Epidermal melanocyte (primary cell): ENCODE measurements around the gene TTLL9.
A peak's percentile ranks its signal among the peaks of the same experiment; 100 is the strongest.

Source experiments
- DNase-seq: peaks from one replicate; pipeline ENCODE4 v3.0.0; 2011; ENCODE audit warnings: low spot score; ENCODE audit not compliant: insufficient read length

TTLL9 gene

DNA sequence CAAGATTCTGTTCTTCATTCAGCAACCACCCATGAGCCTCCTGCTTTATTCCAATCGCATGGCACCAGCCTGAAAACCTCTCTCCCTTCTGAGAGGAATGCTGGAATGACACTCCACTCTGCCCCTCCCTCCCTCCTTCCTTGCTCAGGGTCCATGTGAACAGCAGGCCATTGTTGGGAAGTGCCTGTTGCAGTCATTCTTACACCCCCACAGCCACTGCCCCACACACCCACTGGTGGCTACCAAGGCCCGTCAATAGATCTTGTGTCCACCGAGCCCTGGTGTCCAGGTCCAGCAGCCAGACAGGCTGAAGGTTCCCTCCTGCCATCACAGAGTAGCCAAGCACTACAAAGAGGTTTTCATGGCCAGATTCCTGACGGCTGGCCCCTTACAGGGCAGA lies 74.9 kb downstream of the TTLL9 start:
- no peak for DNase-seq

DNA sequence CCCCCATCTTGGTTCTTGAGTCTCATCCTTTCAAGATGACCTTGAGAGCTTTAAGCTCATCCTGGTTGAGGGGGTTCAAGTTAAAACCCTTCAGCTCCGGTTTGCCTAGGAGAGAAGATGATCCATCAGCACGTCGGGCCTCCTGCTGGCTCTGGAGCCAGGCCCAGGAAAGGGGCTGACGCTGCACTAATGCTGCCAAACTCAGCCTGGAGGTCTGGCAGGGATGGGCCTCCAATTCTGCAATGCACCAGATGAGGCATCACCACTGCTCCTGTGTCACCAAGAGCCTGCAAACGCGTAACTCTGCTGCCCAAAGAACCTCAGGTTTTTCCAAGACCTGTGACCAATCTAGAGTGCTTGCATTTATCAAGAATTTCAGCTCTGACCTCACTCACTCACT lies 75.4 kb downstream of the TTLL9 start:
- no peak for DNase-seq

DNA sequence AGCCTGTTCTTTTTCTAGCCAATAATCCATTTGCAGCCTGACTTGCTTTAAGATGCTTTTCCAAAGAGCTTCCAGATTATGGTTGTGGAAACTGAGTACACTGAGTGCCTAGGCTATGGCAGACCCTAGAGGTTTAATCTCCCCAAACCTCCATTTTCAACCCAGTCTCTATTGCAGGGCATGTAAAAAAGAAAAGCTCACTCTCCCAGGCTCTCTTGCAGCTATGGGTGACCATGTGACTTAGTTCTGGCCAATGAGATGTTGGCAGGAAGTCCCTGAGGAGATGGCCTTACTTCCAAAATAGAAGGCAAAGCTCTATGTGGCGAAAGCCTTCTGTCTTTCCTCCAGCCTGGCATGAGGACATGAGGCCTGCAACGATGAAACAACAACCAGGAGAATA lies 77.6 kb downstream of the TTLL9 start:
- no peak for DNase-seq

DNA sequence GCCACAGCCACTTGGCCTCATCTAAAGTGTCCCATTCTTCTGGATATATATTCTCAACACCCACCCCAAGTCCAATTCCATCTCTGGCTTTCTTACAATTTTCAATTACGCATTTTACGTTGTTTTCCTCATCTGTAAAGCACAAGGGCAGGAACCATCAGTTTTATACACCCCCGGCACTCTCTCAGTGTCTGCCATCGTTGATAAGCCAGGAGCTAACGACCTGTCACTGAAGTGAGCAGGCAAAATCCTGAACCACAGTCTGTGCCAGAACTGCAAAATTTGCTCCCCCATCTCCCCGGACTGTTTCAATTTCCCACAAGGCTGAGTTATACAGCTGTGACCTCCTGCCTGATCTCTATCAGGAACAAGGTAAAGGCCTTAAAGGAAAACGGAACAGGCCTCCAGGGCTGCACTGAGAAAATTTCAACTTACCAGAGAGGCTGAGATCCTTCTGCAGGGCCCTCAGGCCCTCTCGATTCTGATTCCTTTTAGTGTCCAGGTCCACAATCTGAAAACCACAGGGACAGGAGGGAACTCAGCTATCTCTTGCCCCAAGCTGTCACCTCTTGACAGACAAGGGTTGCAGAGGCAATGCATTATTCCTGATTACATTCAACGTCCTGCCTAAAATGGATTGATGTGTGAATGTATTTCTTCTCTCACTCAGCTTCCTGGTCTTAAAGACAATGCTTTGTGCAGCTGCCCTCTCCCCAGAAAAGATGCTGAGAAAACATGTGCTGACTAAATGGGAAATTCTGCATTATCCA lies 79.6 kb downstream of the TTLL9 start:
- DNase-seq, result no peak

DNA sequence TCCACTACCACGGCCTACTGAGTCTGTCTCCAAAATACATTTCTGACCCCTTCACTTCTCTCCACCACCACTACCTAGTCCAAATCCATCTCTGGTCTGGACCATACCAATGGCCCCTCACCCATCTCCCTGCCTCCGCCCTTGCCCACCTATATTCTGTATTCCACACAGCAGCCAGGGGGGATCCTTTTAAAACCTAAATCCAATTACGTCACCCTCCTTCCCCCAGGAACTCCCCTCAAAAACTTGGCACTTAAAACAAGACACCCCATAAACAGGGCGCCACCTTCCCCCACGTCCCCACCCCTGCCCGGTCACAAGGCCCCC lies 80.7 kb downstream of the TTLL9 start:
- DNase-seq, result no peak

DNA sequence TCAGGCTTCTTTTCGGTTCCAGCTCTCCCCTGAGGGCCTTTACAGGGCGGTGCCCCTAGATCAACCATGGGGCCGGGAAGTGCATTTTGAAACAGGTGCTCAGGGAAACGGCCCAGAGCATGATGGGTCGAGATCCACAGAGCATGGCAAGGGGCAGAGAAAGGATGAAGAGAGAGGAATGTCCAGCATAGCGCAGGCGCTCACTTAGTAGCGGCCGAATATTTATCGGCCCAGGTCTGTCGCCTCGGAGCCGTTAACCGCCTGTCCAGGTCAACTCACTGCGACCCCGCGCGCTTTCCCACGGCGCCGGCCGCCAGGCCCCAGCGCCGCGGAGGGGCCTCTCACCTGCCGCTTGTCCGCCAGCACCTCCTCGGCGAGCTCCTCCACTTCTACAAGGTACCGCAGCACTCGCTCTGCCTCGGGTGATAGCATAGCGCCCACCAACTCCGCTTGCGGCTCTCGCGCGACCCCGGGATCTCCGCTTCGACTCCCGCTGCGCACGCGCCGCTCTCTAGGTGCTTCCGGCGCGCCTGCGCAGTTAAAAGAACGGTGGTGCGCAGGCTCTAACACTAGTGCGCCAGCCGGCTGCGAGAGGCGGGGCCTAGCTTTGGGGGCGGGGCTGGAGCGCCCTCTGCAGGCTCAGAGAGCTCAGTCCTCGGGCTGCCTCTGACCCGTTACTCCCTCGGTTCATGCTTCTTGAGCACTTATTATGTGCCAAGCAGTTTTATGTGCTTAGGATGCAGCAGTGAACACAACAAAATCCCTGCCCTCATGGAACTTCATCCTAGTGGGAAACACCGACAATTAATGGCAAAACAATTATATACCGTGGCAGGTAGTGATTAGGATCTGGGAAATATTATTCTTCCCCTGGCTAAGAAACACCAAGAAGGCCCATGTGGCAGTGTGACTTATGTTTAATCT lies 81.4 kb downstream of the TTLL9 start, which contains the start of gene PDRG1:
Gene PDRG1 (minus strand): TSS at position 517 of the 924 bp plus-strand sequence. CDS start 85 bp downstream, at position 432.
- peak; percentile 68 for DNase-seq

DNA sequence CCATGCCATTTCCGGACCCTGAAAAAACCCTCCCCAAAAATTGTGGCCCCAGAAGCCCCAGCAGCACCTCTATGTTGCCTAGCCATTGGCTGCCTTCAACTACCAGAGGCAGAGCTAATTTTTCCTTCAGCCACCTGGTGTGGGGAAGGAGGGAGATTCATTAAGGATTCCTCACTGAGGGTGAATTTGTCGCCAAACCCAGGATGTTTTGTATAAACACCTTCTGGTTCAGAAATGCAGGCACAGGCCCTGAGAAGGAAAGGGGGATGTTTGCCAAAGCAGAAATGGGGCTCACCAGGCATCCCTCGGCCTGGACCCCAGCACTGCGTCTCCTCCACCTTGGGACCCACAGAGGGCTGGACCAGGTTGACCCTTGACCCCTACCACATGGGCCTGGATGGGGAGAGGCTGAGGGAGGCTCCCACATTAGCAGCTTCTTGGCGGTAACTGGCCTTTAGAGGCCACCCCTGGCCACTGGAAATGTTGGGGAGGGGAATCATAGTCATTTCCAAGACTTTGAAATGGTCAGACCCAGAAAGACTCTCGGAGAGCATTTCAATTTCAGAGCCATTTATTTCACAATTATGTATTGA lies 83.2 kb downstream of the TTLL9 start:
- DNase-seq, result no peak

DNA sequence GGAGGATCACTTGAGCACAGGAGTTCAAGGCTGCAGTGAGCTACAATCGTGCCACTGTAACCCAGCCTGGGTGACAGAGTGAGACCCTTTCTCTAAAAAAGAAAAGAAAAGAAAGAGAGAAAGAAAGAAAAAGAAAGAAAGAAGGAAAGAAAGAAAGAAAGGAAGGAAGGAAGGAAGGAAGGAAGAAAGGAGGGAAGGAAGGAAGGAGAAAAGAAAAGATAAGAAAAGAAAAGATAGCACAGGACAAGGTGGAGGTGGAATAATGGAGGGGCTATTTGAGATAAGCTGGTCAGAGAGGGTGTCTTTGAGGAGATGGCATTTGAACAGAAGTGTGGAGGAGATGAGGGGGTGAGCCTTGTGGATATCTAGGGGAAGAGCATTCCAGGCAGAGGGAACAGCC lies 84.1 kb downstream of the TTLL9 start:
- no peak for DNase-seq

DNA sequence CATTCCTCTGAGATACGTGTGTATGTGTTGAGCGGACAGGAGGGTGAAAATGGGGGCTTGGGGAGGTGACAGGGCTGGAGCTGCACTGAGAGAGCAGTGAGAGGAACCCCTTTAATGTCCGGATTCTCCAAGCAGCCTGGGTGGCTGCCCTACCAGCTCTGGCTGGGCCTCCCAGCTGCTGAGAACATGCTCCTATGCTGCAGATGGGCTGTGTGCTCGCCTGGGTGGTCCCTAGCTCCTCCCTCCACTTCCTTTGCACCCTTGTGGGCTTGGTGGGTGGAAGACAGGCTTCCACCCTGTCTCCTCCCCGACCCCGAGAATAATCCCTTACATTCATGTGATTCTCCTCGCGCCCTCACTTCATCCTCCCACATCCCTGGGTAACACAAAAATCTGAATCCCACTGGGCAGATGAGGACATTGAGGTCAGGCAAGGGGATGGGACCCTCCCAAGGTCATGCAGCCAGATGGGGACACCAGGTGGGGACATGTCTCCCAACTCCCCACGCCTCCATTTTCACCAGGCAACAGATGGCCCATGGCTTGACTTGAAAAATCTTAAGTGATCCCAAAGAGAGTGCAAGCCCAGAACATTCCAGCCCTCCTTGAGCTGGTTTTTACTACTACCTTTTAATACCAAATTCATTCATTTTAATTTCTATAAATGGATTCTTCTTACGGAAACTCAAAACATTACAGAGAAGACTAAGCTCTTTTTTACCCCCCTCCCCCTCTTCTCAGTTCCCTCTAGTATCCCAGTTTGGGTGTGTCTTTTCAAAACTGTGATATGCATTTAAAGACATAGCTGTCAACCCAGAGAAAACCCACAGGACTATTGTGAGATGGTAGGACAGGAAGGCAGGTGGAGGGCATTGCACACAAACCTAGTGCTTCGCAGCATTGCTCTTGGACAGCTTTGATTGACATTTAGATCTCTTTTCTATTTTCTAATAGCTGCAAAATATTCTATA lies 86.4 kb downstream of the TTLL9 start:
- no peak for DNase-seq

DNA sequence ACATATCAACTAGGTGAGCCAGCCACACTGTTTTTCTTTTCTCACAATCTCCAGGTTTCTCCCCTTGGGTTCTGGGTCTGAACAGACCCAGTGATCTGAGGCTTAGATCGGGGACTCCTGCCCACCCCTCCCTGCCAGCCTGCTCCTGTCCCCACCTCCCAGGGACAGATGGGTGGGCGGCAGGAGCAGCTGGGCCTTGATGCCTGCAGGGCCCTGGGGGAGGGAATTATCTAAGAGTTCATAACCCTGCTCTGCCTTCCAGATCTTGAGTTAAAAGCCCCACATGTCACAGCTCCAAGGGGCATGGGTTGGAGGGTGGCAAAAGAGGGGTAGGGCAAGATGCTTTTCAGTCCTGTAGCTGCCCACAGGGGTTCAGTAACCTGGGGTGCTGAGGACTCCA lies 92.3 kb downstream of the TTLL9 start:
- DNase-seq, result no peak

DNA sequence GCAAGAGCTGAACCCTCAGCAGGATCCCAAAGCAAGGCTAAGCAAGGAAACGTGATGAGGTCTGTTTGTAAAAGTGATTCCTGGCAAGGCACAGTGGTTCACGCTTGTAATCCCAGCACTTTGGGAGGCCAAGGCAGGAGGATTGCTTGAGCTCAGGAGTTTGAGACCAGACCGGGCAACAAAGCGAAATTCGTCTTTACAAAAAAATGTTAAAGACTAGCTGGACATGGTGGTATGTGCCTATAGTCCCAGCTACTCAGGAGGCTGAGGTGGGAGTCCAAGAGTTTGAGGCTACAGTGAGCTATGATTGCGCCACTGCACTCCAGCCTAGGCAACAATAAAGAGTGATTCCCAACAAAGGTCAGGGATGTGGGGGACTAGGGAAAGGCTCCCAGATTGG lies 93.5 kb downstream of the TTLL9 start:
- no peak for DNase-seq

DNA sequence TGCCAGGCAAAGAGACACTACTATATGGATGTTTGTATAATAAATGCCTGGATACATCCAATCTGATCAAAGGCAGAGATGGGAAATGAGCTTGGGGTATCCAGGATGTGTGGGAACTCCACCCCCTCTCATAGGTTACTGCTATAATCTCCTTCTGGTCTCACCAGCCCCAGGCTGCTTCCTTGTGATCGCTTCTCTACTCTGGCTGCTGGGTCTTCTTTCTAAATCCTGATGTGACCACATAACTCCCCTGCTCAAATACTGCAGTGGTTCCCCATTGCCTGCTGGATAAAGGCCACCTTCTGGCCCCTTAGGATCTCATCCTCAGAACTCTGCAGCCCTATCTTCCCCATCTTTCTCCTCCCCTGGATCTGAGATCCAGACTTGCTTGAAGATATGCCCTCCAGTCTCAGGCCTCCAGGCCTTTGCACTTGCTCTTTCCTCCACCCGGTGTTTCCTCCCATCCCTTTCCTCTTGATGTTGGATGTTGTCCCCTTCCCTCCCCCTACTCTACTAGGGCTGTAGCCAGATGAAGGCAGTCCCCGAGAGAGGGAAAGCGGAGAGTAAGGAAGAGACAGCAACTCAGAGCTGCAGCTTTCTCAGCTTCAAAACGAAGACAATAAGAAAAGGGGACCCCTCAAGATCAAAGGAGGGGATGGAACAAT lies 96.7 kb downstream of the TTLL9 start:
- DNase-seq, result no peak

DNA sequence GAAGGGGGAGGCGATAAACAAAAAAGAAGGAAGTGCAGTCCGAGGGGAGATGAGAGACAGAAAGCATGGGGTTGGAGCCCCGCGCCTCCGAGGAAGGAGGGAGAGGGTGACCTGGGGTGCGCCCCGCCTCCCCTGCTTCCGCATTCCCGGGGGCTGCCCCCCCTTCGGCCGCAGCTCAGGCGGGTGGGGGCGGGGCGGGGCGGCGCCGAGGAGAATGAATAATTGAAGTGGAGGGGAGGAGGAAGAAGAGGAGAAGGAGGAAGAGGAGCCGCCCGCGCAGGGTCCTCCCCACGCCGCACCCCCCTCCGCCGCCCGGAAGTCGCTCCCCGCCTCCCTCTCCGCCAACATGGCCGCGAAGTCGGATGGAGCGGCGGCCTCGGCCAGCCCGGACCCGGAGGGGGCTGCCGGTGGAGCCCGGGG lies 97.4 kb downstream of the TTLL9 start, which contains the start of gene XKR7:
Gene XKR7 (plus strand): TSS at position 322 of the 420 bp plus-strand sequence. CDS start 25 bp downstream, at position 347.
- DNase-seq, result no peak

DNA sequence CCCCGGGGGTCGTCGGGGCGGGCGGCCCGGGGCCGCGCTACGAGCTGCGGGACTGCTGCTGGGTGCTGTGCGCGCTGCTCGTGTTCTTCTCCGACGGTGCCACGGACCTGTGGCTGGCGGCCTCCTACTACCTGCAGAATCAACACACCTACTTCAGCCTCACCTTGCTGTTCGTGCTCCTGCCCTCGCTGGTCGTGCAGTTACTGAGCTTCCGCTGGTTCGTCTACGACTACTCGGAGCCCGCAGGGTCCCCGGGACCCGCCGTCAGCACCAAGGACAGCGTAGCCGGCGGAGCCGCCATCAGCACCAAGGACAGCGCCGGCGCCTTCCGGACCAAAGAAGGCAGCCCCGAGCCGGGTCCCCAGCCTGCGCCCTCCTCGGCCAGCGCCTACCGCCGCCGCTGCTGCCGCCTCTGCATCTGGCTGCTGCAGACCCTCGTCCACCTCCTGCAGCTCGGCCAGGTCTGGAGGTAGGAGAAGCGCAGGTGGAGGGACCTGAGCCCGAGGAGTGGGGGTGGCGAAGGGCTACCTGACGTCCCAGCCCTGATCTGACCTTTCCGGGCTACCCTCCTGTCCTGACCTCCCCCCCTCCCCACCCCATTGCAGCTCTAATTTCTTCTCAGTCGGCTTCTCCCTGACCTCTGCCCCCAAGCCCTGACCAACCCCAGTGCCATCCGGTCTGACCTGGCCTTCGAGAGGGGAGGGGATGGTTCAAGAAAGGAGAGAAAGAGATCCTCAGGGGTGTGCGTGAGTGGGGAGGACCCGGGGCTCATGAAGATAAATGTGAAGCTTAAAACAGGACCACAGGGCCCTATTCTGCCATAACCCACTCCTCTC lies 98.1 kb downstream of the TTLL9 start:
- DNase-seq, result peak; percentile 82

DNA sequence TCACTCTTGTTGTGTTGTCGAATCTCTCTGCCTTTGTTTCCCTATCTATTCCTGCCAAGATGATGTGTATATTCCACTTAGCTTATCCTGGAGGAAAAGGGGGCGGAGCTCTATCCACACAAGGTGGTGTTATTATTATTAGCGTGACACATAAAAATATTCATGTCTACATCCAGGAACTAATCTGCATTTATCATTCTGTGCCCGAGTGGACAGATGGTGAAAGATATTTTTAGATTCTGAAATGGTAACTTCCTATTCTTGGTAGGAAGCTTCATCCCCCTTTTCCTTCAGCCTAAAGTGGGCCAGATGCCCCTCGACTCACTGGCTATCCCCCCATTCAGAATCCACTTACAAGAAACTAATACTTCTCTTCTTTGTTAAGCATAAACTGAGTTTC lies 99.6 kb downstream of the TTLL9 start:
- DNase-seq, result no peak

DNA sequence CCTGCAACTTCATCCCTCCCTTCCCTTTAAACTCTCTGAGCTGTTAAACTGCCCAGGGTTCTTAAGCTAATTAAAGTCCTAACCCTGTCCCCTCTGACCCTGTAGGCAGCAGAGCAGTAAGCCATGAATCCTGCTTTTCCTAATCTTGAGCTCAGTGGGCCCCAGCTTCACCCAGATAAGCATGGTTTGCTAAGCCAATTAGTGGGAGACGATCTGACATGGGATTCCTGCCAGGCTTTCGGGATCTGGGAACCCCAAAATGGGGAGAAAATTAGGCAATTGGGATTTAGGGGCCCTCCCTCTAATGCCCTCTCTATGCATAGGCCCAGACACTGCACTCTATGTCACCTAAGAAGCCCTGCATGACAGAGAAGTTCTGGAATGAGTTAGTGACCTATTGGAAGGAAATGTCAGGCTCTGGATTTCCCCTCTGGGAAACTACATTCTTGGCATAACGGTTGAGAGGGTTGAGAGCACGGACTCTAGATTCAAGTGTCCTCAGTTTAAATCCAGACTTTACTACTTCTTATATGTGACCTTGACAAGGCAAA lies 102.1 kb downstream of the TTLL9 start:
- DNase-seq, result no peak

DNA sequence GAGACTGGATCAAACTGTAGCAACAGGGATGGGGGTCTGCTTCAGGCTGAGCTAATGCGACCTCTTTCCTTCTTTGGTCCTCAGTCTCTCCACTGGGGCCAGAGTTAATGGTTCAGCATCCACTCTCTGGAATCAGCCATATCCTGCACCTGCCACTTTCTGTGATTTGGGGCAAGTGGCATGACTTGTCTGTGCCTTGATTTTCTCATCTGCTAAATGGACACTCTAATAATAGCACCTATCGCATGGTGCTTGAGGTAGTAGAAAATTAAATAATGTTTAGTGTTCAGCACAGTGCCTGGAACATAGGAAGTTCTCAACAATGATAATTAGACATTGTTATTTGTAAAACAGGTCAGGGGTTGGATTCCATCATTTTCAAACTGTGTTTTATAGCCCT lies 103.9 kb downstream of the TTLL9 start:
- no peak for DNase-seq

DNA sequence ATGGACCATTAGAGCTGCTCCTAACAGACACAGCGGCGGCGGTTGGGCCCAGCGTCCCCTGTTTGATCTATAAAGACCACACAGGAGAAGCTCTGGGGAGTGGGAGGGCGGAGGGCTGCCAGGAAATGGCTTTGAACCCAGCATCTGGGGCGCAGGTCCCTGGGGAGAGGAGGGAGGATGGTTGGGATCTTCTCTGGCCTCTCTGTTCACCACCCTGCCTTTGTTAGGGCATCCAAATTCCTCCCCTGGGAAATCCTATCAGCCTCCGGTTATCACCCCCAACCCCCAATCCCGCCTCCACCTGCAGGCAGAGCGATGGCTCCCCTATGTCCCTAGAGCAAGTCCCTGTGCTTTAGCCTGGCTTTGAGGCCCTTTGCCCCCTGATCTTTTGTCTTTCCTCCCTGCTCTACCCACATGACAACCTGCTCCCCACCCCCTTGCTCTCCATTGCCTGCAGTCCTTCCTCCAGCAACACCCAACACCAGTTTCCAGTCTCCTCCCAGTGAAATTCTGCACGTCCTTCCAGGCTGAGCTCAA lies 104.6 kb downstream of the TTLL9 start:
- DNase-seq, result no peak

DNA sequence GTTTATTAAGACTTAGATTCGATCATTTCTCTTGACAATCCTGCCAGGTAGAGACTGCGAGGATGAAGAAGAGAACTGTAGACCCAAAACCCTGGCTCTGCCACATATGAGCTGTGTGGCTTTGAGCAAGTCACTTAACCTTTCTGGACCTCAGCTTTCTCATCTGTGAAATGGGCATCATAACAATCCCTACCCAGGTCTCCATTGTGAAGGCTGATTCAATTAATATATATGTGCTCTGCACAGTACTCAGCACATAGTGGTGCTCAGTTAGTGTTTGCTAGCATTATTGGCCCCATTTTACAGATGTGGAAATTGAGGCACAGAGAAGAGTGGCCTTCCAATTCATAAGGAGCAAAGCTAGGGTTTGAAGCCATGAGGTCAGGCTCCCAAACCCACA lies 105.4 kb downstream of the TTLL9 start:
- DNase-seq, result no peak
